GM18520 (cell line): Measurements from ENCODE around the gene EFCAB12.
"Not testable (repeated sequence)": the region's sequence is repeated elsewhere in the genome, so short reads cannot be mapped to it uniquely, and the experiment has no call there.

Experiments
- ATAC-seq: cut with Tn5 transposase; IDR thresholded peaks from one replicate; pipeline ENCODE4 v1.9.1; 2021; ENCODE audit not compliant: unreplicated experiment

EFCAB12 gene

GRCh38 chr3:129399145-129399894, 29.1 kb downstream of the EFCAB12 start:
- ATAC-seq, result peak; percentile 78

GRCh38 chr3:129398803-129399144, 29.7 kb downstream of the EFCAB12 start:
- no peak for ATAC-seq

GRCh38 chr3:129393760-129394564, 34.5 kb downstream of the EFCAB12 start:
- not testable (repeated sequence) for ATAC-seq

- no peak for ATAC-seq
These were observed 35.2 kb downstream of the EFCAB12 start for GRCh38 chr3:129393271-129393670.

- not testable (repeated sequence) for ATAC-seq
These were observed 36.1 kb downstream of the EFCAB12 start for GRCh38 chr3:129392106-129392887.

- not testable (repeated sequence) for ATAC-seq
These were observed 36.9 kb downstream of the EFCAB12 start for GRCh38 chr3:129391583-129391982.

GRCh38 chr3:129389572-129389937, 38.9 kb downstream of the EFCAB12 start:
- ATAC-seq, result no peak

- not testable (repeated sequence) for ATAC-seq
These were observed 39.5 kb downstream of the EFCAB12 start for GRCh38 chr3:129388791-129389571.

GRCh38 chr3:129387487-129387886, 40.9 kb downstream of the EFCAB12 start:
- no peak for ATAC-seq

GRCh38 chr3:129386984-129387383, 41.5 kb downstream of the EFCAB12 start:
- no peak for ATAC-seq

- ATAC-seq, result not testable (repeated sequence)
These were observed 42.9 kb downstream of the EFCAB12 start for GRCh38 chr3:129385507-129385906.

GRCh38 chr3:129384594-129385323, 43.7 kb downstream of the EFCAB12 start:
- ATAC-seq, result no peak

- not testable (repeated sequence) for ATAC-seq
These were observed 44.3 kb downstream of the EFCAB12 start for GRCh38 chr3:129384103-129384502.

GRCh38 chr3:129383292-129383860, 45.1 kb downstream of the EFCAB12 start:
- ATAC-seq, result no peak

GRCh38 chr3:129382366-129382765, 46.1 kb downstream of the EFCAB12 start:
- no peak for ATAC-seq

GRCh38 chr3:129379582-129380358, 48.7 kb downstream of the EFCAB12 start:
- ATAC-seq, result no peak

GRCh38 chr3:129378949-129379348, 49.5 kb downstream of the EFCAB12 start:
- no peak for ATAC-seq

- ATAC-seq, result no peak
These were observed 50.8 kb downstream of the EFCAB12 start for GRCh38 chr3:129377615-129378014.

- ATAC-seq, result no peak
These were observed 53.3 kb downstream of the EFCAB12 start for GRCh38 chr3:129375099-129375498.
